Mucosa of stomach (tissue), 1 donor: ENCODE measurements around the gene POC1A.
"Not testable (repeated sequence)": the region's sequence is repeated elsewhere in the genome, so short reads cannot be mapped to it uniquely, and the experiment has no call there.

Source experiments
- H3K27me3 ChIP-seq: one replicate; pipeline ENCODE4 v1.7.0; 2013; ENCODE audit warnings: mild to moderate bottlenecking, low read length; ENCODE audit not compliant: control insufficient read depth, insufficient read depth
- H3K36me3 ChIP-seq: one replicate; pipeline ENCODE4 v1.7.0; 2013; ENCODE audit warnings: low read length; ENCODE audit not compliant: control insufficient read depth, insufficient read depth
- H3K4me1 ChIP-seq: one replicate; pipeline ENCODE4 v1.7.0; 2013; ENCODE audit warnings: mild to moderate bottlenecking, low read length; ENCODE audit not compliant: control insufficient read depth, insufficient read depth
- H3K4me3 ChIP-seq: one replicate; pipeline ENCODE4 v1.7.0; 2013; ENCODE audit warnings: low read length
- H3K9ac ChIP-seq: one replicate; pipeline ENCODE4 v1.7.0; 2013; ENCODE audit warnings: mild to moderate bottlenecking, low read length, moderate library complexity
- H3K9me3 ChIP-seq: one replicate; pipeline ENCODE4 v1.7.0; 2013; ENCODE audit warnings: mild to moderate bottlenecking, low read length, moderate library complexity; ENCODE audit not compliant: control insufficient read depth
- donor health status: Pancreatic carcinoma.

Gene POC1A

DNA sequence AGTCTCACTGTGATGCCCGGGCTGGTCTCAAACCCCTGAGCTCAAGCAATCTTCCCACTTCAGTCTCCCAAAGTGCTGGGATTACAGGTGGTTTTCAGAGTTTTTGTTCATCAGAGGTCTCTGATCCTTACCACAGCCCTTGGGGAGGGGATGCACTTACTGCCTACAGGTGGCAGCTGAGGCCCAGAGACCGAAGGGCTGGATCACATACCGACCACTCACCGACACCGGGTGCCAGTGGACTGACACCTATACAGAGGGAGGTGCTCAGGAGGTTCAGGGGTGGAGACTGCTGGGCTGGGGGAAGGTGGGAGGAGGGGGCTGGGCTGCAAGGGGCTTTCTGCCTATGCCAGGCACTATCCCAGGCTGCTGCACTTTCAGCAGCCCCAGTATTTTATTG, 117.4 kb downstream of the POC1A start:
- Histone ChIP-seq H3K4me1 (peaks cover 19% of the 10 kb centered on the region), H3K27me3 (peaks cover 9% of the 10 kb centered on the region)

DNA sequence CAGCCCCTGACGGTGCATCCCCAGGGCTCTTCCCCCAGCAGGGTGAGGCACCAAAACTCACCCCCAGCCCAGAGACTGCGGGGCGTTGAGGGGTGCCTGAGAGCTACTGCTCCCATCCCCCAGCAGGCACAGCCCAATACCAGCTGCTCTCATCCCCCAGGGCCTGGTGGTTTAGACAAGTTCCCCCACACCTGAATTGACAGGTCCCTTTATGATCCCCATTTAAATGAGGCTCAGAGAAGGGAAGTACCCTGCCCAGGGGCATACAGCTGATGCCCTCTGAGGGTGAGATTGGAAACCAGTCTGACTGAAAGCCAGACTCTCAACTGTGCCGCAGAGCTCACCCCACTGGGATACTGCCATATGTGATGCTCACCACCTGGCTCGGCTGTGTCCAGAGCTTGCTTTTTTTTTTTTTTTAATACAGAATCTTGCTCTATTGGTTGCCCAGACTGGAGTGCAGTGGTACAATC, 118.0 kb downstream of the POC1A start:
- Histone ChIP-seq H3K9ac (no peak overlapping the region), H3K4me3 (no peak overlapping the region), H3K9me3 (no peaks in the 10 kb centered on the region), H3K36me3 (no peaks in the 10 kb centered on the region), H3K4me1 (peaks cover 19% of the 10 kb centered on the region), H3K27me3 (peaks cover 9% of the 10 kb centered on the region)

More for the DNA sequence above, 117.4 kb downstream of the POC1A start:
- no peaks in the 10 kb centered on the region for H3K9me3 ChIP-seq
- no peak overlapping the region for H3K9ac ChIP-seq
- H3K36me3 ChIP-seq, result no peaks in the 10 kb centered on the region
- no peak overlapping the region for H3K4me3 ChIP-seq

DNA sequence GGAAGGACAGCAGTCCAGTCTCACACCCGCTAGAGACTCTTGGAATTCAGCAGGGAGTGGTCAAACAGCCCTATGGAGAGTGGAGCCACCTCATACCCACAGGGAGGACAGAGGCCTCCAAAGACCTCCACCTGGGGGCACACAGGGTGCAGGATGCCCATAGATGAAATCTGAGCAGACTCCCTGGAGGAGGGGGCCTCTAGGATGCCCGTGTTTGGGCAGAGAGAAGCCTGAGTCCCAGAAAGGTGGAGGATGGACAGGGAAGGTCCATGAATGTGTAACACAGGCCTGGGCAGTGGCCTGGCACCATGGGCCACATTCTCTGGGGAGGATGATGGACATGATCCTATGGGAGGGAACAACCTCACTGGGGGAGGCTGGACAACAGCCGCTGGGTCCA, 119.6 kb downstream of the POC1A start:
- H3K36me3 ChIP-seq, result no peaks in the 10 kb centered on the region
- H3K9ac ChIP-seq, result no peak overlapping the region
- H3K9me3 ChIP-seq, result no peaks in the 10 kb centered on the region
- H3K4me1 ChIP-seq, result peaks cover 3% of the 10 kb centered on the region
- H3K4me3 ChIP-seq, result no peak overlapping the region
- no peaks in the 10 kb centered on the region for H3K27me3 ChIP-seq

DNA sequence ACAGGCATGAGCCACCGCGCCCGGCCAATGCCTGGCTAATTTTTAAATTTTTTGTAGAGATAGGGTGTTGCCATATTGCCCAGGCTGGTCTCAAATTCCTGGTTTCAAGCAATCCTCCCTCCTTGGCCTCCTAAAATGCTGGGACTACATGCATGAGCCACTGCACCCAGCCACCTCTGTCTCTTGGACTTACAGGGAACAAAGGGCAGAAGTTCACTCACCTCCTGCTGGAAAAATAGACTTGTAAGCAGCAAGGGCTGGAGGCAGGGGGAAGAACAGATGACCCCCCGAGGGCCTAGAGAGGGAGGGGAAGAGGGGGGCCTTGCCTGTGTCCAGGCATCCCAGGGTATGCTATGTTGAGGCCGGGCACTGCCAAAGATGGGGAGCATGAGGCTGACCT, 120.0 kb downstream of the POC1A start:
- Histone ChIP-seq H3K9ac (no peak overlapping the region), H3K27me3 (no peaks in the 10 kb centered on the region), H3K4me1 (no peaks in the 10 kb centered on the region), H3K4me3 (no peak overlapping the region), H3K36me3 (no peaks in the 10 kb centered on the region), H3K9me3 (no peaks in the 10 kb centered on the region)

DNA sequence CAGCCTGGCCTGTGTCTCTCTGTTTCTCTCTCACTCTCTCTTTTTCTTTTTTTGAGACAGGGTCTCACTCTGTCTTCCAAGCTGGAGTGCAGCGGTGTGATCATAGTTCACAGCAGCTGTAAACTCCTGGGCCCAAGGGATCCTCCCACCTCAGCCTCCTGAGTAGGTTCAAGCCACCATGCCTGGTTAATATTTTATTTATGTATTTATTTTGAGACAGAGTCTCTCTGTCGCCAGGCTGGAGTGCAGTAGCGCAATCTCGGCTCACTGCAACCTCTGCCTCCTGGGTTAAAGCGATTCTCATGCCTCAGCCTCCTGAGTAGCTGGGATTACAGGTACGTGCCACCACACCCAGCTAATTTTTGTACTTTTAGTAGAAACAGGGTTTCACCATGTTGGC, 120.5 kb downstream of the POC1A start:
- H3K9ac ChIP-seq, H3K4me3 ChIP-seq, H3K4me1 ChIP-seq: not testable (repeated sequence)

DNA sequence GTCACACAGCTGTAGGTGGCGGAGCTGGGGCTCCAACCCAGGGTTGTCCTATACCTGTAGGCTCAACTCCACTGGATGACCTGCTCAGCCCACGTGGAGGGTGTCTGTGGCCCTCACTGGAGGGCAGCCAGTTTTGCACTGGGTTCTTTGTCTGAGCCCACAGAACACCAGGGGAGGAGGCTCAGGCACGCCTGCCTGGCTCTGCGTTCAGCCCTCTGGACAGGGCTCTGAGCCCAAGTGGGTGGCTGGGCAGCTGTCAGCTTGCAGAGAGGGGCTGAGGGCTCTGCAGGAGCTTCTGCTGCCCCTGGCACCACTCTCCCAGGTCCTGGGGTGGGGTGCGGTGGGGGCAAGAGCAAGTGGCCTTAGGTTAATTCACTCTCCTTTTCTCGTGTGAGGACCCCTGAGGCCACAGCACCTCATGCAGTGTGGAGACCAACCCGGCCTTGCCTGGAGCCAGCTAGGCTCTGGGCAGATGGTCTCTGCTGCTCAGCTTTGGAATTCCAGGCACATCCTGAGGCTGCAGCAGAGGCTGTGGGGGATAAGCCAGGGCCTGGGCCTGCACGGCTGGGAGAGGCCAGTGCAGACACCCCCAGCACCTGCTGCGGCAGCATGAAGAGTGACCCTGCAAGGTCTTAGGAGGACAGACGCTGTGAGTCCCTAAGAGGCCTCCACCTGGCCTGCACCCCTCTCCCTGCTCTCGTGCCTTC, 121.4 kb downstream of the POC1A start:
- no peaks in the 10 kb centered on the region for H3K9me3 ChIP-seq
- no peak overlapping the region for H3K9ac ChIP-seq
- H3K4me3 ChIP-seq, result no peak overlapping the region
- no peaks in the 10 kb centered on the region for H3K27me3 ChIP-seq
- H3K4me1 ChIP-seq, result no peaks in the 10 kb centered on the region
- no peaks in the 10 kb centered on the region for H3K36me3 ChIP-seq

More for the DNA sequence above, 120.5 kb downstream of the POC1A start:
- not testable (repeated sequence) for H3K9me3 ChIP-seq, H3K27me3 ChIP-seq, H3K36me3 ChIP-seq

DNA sequence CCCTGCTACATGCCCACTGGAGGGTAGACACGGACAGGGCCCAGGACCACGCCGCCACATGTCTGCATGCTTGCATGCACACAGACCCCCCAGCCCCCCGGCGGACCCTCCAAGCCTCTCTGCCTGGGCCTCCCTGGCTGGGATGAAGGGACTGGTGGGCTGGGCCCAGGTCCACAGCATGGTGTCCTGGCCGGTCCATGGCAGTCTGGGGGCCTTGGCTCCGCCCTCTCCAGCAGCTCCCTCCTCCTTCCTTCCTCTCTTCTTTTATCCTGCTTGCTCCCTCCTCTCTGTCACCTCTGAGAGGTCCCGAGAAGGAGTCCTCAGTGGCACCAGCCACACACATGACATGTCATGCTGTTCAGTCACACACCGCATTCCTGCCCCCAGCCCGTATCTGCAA, 122.3 kb downstream of the POC1A start:
- H3K9ac ChIP-seq, result no peak overlapping the region
- no peaks in the 10 kb centered on the region for H3K27me3 ChIP-seq
- no peaks in the 10 kb centered on the region for H3K4me1 ChIP-seq

DNA sequence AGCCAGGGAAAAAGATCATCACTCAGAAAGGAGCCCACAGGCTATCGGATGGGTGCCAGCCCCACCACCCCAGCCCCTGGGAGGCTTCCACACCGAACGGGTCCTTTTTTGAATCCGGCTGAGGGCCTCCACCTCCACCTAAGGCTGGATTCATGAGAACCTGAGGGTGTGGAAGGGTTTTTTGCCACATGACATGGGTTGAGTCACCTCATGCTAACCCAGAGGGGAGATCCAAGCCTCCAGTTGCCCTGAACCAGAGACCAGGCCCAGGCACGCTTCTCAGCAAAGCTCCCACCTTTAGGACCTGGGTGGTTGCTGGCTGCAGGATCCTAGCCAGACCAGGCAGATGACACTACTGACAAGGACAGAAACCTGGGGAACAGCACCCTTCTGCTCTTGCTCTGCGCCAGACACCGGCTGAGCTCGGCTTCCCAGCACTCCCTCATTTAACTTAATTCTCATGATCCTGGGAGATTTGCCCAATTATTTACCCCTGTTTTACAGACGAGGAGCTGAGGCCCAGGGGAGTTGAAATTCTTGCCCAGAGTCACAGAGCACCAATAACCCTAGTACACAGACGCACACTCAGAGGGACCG, 123.4 kb downstream of the POC1A start:
- Histone ChIP-seq H3K36me3 (no peaks in the 10 kb centered on the region), H3K9ac (no peak overlapping the region), H3K4me1 (no peaks in the 10 kb centered on the region), H3K9me3 (no peaks in the 10 kb centered on the region), H3K4me3 (no peak overlapping the region), H3K27me3 (no peaks in the 10 kb centered on the region)

More for the DNA sequence above, 122.3 kb downstream of the POC1A start:
- Histone ChIP-seq H3K9me3 (no peaks in the 10 kb centered on the region), H3K36me3 (no peaks in the 10 kb centered on the region), H3K4me3 (no peak overlapping the region)

DNA sequence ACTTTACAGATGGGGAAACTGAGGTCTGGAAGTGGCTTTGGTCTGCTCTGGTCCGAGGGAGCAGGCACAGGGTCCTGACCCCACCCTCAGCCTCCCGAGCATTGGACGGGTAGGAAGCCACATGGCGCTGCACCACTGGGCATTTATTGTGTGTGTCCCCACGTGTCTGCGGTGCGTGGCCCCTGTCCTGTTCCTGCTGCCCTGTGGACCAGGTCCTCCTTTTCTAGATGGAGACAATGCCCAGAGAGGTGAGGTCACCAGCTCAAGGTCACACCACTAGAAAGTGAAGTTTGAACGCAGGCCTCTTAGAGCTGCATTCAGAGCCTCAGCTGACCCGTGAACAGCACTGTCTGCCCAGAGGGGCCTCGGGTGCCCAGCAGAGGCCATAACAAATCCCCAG, 124.7 kb downstream of the POC1A start:
- no peaks in the 10 kb centered on the region for H3K4me1 ChIP-seq

DNA sequence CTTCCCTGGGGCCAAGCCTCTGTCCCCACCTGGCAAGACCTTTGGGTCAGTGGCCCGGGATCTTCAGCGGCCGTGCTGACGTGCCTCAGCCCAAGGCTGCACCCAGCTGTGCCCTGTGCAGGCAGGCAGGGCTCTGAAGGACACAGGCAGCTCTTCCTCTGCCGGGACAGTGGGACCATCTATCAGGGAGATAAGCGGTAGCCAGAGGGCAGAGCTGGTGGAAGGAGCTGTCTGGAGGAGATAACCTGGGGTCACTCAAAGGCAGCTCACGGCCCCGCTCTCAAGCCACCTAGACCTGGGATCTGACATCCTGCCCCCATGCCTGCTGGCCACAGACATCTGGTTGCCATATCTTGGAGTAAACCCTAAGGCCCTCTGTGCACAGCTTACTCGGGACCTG, 125.2 kb downstream of the POC1A start:
- Histone ChIP-seq H3K36me3 (no peaks in the 10 kb centered on the region), H3K27me3 (no peaks in the 10 kb centered on the region), H3K9ac (no peak overlapping the region), H3K4me1 (no peaks in the 10 kb centered on the region), H3K9me3 (no peaks in the 10 kb centered on the region), H3K4me3 (no peak overlapping the region)

More for the DNA sequence above, 124.7 kb downstream of the POC1A start:
- Histone ChIP-seq H3K9me3 (no peaks in the 10 kb centered on the region), H3K9ac (no peak overlapping the region), H3K36me3 (no peaks in the 10 kb centered on the region), H3K4me3 (no peak overlapping the region), H3K27me3 (no peaks in the 10 kb centered on the region)

DNA sequence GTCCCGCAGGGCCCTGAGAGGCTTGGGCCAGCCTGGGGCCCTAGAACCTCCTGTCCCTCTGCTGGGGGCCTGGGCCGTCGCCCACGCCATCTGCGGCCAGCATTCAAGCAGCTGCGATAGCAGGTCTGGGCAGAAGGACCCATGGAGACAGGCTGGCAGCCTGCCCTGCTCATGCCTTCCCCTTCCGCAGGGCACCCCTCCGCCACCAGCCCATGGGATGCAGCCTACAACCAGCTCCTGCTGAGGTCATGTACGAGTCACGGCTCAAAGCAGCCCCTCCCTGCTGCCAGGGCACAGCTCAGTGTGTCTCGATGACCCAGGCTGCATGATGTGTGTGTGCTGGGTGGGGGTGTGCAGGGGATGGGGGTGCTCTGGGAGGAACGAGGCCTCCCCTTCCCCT, 125.7 kb downstream of the POC1A start:
- H3K4me1 ChIP-seq, result no peaks in the 10 kb centered on the region
- H3K9ac ChIP-seq, result no peak overlapping the region
- H3K27me3 ChIP-seq, result no peaks in the 10 kb centered on the region
- H3K4me3 ChIP-seq, result no peak overlapping the region
- no peaks in the 10 kb centered on the region for H3K36me3 ChIP-seq
- H3K9me3 ChIP-seq, result no peaks in the 10 kb centered on the region

DNA sequence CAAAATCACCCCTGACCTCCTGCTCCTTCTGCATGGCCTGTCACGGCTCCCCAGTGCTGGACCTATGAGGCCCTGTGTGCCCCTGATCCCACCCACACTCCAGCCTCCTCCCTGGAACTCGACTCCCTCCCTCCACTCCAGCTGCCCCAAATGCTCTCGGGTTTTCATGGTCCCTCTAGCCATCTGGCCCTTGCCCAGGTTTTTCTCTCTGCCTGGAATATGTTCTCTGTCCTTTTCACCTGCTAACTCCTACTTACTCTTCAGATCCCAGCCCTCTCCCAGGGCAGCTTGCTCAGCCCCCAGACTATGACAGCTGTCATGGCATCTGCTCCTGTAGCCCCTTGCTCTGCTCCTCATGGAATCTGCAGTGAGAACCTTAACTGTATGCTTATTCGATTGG, 128.2 kb downstream of the POC1A start:
- Histone ChIP-seq H3K9me3 (no peaks in the 10 kb centered on the region), H3K4me1 (no peaks in the 10 kb centered on the region), H3K36me3 (no peaks in the 10 kb centered on the region), H3K27me3 (no peaks in the 10 kb centered on the region), H3K9ac (no peak overlapping the region), H3K4me3 (no peak overlapping the region)
